OCI-LY3 (cell line): Measurements from ENCODE around the gene PKD1.

Experiments used
- H2AFZ ChIP-seq: fragments of 200-600, 300-600 bp; shearing (Covaris generic); 2 replicates; pipeline ENCODE4 v1.6.0; 2014; ENCODE audit warnings: antibody characterized with exemption, low read depth, low read length
- H3K27ac ChIP-seq: fragments of 200-600, 300-600 bp; sonication (generic); 2 replicates; pipeline ENCODE4 v1.5.1; 2014; ENCODE audit warnings: mild to moderate bottlenecking, low read length, moderate library complexity, mixed read lengths
- H3K27me3 ChIP-seq: fragments of 200-600, 300-600 bp; sonication (generic); 2 replicates; pipeline ENCODE4 v1.6.1; 2014; ENCODE audit warnings: low read depth, low read length, mixed read lengths
- H3K36me3 ChIP-seq: fragments of 200-600, 300-600 bp; sonication (generic); replicated peaks from 2 replicates; pipeline ENCODE3; 2014; ENCODE audit warnings: low read depth, low read length, mixed read lengths
- H3K4me1 ChIP-seq: fragments of 300-600, 200-600 bp; sonication (generic); 2 replicates; pipeline ENCODE4 v1.6.1; 2014; ENCODE audit warnings: low read length, mixed read lengths
- H3K4me2 ChIP-seq: fragments of 200-600, 300-600 bp; sonication (generic); 2 replicates; pipeline ENCODE4 v1.6.1; 2014; ENCODE audit warnings: low read length, mixed read lengths
- H3K4me3 ChIP-seq: fragments of 300-600, 200-600 bp; sonication (generic); 2 replicates; pipeline ENCODE4 v1.5.1; 2014; ENCODE audit warnings: antibody characterized with exemption, mild to moderate bottlenecking, low read length, moderate library complexity
- H3K79me2 ChIP-seq: fragments of 300-600, 200-600 bp; shearing (Covaris generic); 2 replicates; pipeline ENCODE4 v1.6.1; 2014; ENCODE audit warnings: mild to moderate bottlenecking, low read length, mixed read lengths
- H3K9ac ChIP-seq: fragments of 300-600, 200-600 bp; shearing (Covaris generic); 2 replicates; pipeline ENCODE4 v1.6.0; 2014; ENCODE audit warnings: mild to moderate bottlenecking, low read length, moderate library complexity
- H3K9me3 ChIP-seq: fragments of 200-600, 300-600 bp; shearing (Covaris generic); 2 replicates; pipeline ENCODE4 v1.6.1; 2014; ENCODE audit warnings: low read length, mixed read lengths; ENCODE audit not compliant: insufficient read depth
- H4K20me1 ChIP-seq: fragments of 200-600, 300-600 bp; sonication (generic); 2 replicates; pipeline ENCODE4 v1.6.1; 2016; ENCODE audit warnings: low read length, mixed read lengths; ENCODE audit not compliant: insufficient read depth
- EZH2phosphoT487 ChIP-seq: fragments of 200-600 bp; shearing (Covaris generic); IDR thresholded peaks from 2 replicates; pipeline ENCODE4 v1.6.1; 2018; ENCODE audit warnings: antibody characterized with exemption, mixed run types, low read depth
- TF ChIP-seq, protein P1 (sequence below): fragments of 200-600, 300-600 bp; sonication (generic); IDR thresholded peaks from 2 replicates; pipeline ENCODE4 v1.5.1; 2014; ENCODE audit warnings: antibody characterized with exemption, low read length, low read depth

Gene PKD1

DNA sequence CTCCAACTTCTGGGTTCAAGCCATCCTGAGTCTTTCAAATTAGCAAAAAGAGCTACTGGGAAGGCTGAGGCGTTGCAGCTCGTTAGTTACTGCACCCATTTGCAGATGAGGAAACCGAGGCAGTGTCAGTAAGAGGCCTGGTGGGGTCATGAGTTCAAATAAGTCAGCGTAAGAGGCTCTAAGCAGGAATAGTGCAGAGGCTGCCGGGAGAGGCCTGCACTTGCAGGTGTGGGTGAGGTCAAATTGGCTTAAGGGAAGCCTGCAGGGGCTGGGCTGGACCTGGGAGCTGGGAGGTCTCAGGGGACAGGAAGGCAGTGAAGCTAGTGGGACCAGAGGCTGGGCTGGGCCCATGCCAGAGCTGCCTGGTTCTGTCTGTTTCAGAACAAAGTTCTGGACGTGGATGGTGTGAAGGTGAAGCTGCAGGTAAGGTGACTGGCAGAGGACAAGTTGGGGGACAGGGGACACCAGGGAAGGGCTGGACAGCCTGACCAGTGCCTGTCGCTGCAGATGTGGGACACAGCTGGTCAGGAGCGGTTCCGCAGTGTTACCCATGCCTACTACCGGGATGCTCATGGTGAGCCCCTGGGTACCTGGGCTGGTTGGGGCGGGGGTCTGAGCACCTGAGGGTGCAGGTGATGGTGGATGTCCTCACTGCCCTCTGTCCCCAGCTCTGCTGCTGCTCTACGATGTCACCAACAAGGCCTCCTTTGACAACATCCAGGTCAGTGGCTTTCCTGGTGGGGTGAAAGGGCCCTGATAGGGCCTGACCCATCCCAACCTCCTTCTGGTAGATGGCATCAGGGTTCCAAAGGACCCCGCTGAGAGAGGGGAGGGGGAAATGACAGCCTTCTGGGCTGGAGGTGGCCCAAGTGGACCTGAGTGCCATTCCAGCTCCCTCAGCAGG is 15.7 kb upstream of the PKD1 start:
- H2AFZ ChIP-seq, result no peak overlapping the region
- H3K4me3 ChIP-seq, result peak overlapping the region; percentile 88; the same call in 1 of the 2 replicates
- peaks cover 37% of the 10 kb centered on the region for H3K36me3 ChIP-seq
- peaks cover 4% of the 10 kb centered on the region; the same call in 1 of the 2 replicates for H3K27me3 ChIP-seq
- TF ChIP-seq, protein P1, sequence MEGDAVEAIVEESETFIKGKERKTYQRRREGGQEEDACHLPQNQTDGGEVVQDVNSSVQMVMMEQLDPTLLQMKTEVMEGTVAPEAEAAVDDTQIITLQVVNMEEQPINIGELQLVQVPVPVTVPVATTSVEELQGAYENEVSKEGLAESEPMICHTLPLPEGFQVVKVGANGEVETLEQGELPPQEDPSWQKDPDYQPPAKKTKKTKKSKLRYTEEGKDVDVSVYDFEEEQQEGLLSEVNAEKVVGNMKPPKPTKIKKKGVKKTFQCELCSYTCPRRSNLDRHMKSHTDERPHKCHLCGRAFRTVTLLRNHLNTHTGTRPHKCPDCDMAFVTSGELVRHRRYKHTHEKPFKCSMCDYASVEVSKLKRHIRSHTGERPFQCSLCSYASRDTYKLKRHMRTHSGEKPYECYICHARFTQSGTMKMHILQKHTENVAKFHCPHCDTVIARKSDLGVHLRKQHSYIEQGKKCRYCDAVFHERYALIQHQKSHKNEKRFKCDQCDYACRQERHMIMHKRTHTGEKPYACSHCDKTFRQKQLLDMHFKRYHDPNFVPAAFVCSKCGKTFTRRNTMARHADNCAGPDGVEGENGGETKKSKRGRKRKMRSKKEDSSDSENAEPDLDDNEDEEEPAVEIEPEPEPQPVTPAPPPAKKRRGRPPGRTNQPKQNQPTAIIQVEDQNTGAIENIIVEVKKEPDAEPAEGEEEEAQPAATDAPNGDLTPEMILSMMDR, result no peak
- no peak for TF ChIP-seq EZH2phosphoT487
- H3K4me2 ChIP-seq, result peak overlapping the region; percentile 99
- H3K9me3 ChIP-seq, result no peaks in the 10 kb centered on the region
- peaks cover 46% of the 10 kb centered on the region for H3K79me2 ChIP-seq
- H4K20me1 ChIP-seq, result peaks cover 37% of the 10 kb centered on the region
- H3K27ac ChIP-seq, result peak overlapping the region; percentile 72
- peaks cover 50% of the 10 kb centered on the region for H3K4me1 ChIP-seq
- H3K9ac ChIP-seq, result peak overlapping the region; percentile 99; the same call in 1 of the 2 replicates

DNA sequence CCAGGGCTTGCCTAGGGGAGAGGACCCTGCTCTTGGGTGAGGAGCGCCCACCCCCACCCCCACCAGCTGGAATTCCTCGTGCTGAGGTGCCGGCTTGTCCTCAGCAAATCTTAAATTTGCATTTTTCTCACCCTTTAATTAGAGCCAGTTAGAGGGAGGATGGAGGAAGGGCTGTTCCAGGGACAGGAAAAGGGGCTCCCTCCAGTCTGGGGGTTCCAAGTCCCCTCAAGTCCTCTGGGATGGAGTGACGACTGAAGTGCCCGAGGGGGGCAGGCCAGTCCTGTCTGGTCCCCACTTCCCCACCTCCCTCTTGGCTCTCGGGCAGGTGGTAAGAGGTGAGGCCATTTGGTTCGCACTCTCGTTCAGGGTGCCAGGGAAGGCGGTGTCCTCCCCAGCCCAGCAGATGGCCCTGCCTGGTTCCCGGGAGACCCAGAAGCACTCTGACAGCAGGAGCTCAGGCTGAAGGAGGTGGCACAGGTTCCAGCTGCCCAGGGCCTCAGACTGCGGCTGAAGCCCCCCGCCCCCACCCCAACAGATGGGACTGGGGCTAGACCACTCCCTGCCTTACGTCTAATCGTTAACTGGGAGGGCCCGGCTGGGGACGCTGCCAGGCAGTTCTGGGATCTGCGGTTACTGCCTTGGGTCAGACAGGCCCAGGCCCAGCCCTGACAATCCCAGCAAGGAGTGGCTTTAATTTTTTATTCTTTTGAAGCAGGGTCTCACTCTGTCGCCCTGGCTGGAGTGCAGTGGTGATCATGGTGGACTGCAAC is 14.9 kb upstream of the PKD1 start:
- H3K4me2 ChIP-seq, result peak overlapping the region; percentile 99
- TF ChIP-seq, protein P1, result no peak
- TF ChIP-seq EZH2phosphoT487, result no peak
- H3K27me3 ChIP-seq, result peaks cover 4% of the 10 kb centered on the region; the same call in 1 of the 2 replicates
- H3K36me3 ChIP-seq, result peaks cover 37% of the 10 kb centered on the region
- H3K9me3 ChIP-seq, result no peaks in the 10 kb centered on the region
- peak overlapping the region; percentile 88 for H3K4me3 ChIP-seq
- H4K20me1 ChIP-seq, result peaks cover 37% of the 10 kb centered on the region
- H2AFZ ChIP-seq, result no peak overlapping the region
- peaks cover 40% of the 10 kb centered on the region for H3K79me2 ChIP-seq
- H3K9ac ChIP-seq, result peak overlapping the region; percentile 61; the same call in 1 of the 2 replicates
- H3K27ac ChIP-seq, result peak overlapping the region; percentile 72
- H3K4me1 ChIP-seq, result peaks cover 50% of the 10 kb centered on the region

DNA sequence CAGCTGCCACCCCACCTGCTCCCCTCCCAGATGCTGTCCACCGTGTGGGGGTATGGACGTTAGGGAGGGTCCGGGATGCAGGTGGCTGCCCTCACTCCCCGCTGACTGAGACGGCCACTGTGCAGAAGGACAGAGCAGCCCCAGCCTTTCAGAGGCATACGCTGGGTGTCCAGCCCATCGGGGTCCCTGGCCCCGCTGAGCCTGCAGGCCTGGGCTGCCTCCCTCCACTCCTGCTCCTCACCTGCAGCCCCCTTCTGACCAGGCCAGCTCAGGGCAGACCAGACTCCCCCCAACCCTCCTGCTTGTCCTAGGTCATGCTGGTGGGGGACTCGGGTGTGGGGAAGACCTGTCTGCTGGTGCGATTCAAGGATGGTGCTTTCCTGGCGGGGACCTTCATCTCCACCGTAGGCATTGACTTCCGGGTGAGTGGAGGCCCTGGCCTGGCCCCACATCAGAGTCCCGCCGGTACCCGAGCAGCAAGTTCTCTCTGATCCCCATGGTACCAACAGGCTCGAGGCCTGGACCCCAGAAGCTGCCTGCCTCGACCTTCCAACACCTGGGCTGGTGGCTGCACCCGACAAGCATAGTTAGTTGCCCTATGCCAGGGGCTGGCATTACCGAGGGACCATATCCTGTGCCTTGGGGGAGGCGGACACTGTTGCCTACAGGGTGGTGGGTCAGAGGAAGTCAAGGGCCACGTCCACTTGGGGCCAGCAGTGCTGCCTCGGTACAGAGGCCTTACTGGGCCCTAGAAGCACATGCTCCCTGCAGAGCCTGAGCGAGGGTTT is 14.1 kb upstream of the PKD1 start:
- Histone ChIP-seq H3K9ac (peak overlapping the region; percentile 61), H3K27ac (peak overlapping the region; percentile 72; the same call in 1 of the 2 replicates), H4K20me1 (peaks cover 37% of the 10 kb centered on the region), H3K4me1 (peaks cover 50% of the 10 kb centered on the region), H3K36me3 (peaks cover 34% of the 10 kb centered on the region), H3K4me3 (peak overlapping the region; percentile 88), H3K4me2 (peak overlapping the region; percentile 99), H2AFZ (no peak overlapping the region), H3K9me3 (no peaks in the 10 kb centered on the region), H3K79me2 (peaks cover 36% of the 10 kb centered on the region), H3K27me3 (peaks cover 4% of the 10 kb centered on the region; the same call in 1 of the 2 replicates)
- TF ChIP-seq, protein P1, result no peak
- no peak for TF ChIP-seq EZH2phosphoT487
